HepG2 (cell line): ENCODE results near the gene BTN1A1. TPM values are rescaled to one million over a fixed set of nuclear protein-coding genes. Genes with fewer than 3 reads are reported as not detected.

Source experiments
- ATAC-seq: fragments of 200-7000 bp; cut with Tn5 transposase; 3 replicates; pipeline ENCODE4 v1.9.1; 2020; ENCODE audit warnings: mild to moderate bottlenecking, moderate library complexity
- BruUV-seq: library from RNA; stranded (reverse); fragments of 400-500 nt; replicated peaks from 2 replicates; lab custom pipeline; 2021; lab: Mats Ljungman, UMichigan
- CTCF ChIA-PET: fragments of 300-600 bp; formaldehyde crosslinking; extraction: SDS; loops from one replicate; lab custom pipeline; 2021; ENCODE audit warnings: low total read pairs, inconsistent platforms, low intra/inter-chr PET ratio; lab: Yijun Ruan, JAX
- POLR2A ChIA-PET: fragments of 350-600 bp; sonication (Branson Sonifier 250); formaldehyde crosslinking; loops from one replicate; lab custom pipeline; 2020; ENCODE audit warnings: antibody characterized with exemption, inconsistent platforms; lab: Yijun Ruan, JAX
- DNase-seq: peaks from one replicate; pipeline ENCODE4 v3.0.0-alpha.2; 2015; ENCODE audit warnings: low spot score
- FAIRE-seq: peaks from 3 replicates; lab custom pipeline; 2011; peaks lifted over from hg19 to GRCh38; lab: Jason Lieb, UNC
- H2AFZ ChIP-seq: one replicate; pipeline ENCODE4 v1.6.1; 2011; ENCODE audit warnings: low read length, inconsistent platforms
- H3K27ac ChIP-seq: fragments of 300-600 bp; 3 replicates; pipeline ENCODE4 v1.8.0; 2011; ENCODE audit warnings: mixed run types, mild to moderate bottlenecking, mixed read lengths, low read length, inconsistent platforms; ENCODE audit not compliant: insufficient read depth; ENCODE audit errors: extremely low read length
- H3K27me3 ChIP-seq, 2 experiments: fragments of 200-600 bp in 1 of 2; 2 replicates in 1 of 2; 3 replicates in 1 of 2; pipeline versions ENCODE4 v1.6.0 to v1.8.0; 2011; ENCODE audit warnings: low read length in 2 of 2, mild to moderate bottlenecking in 2 of 2, moderate library complexity in 2 of 2, inconsistent platforms in 1 of 2; ENCODE audit not compliant: insufficient read depth in 2 of 2, control insufficient read depth in 1 of 2
- H3K36me3 ChIP-seq, 2 experiments: fragments of 200-600 bp in 1 of 2; replicated peaks in 1 of 2; 2 replicates in 1 of 2; 3 replicates in 1 of 2; pipeline versions ENCODE4 v1.5.1 to v1.8.0; 2011; ENCODE audit warnings: low read length in 2 of 2, inconsistent platforms in 1 of 2; ENCODE audit not compliant: insufficient read depth in 2 of 2, control insufficient read depth in 1 of 2
- H3K4me1 ChIP-seq: 2 replicates; pipeline ENCODE4 v1.5.1; 2012; ENCODE audit warnings: low read length, inconsistent platforms; ENCODE audit not compliant: insufficient read depth
- H3K4me2 ChIP-seq: 2 replicates; pipeline ENCODE4 v1.6.0; 2011; ENCODE audit warnings: low read depth, low read length, inconsistent platforms
- H3K4me3 ChIP-seq, 3 experiments: fragments of 200-600 bp in 1 of 3; sonication (generic), shearing (Covaris generic) in 1 of 3; replicated peaks in 1 of 3; 2 replicates each; pipeline ENCODE4 v1.5.1; 2011 to 2016; ENCODE audit warnings: low read length in 3 of 3, inconsistent platforms in 2 of 3, low read depth in 2 of 3, mild to moderate bottlenecking in 2 of 3, control low read depth in 1 of 3, mixed read lengths in 1 of 3; ENCODE audit not compliant: insufficient read depth in 1 of 3
- H3K79me2 ChIP-seq: one replicate; pipeline ENCODE4 v1.6.1; 2011; ENCODE audit warnings: low read length, inconsistent platforms; ENCODE audit not compliant: insufficient read depth
- H3K9ac ChIP-seq: 2 replicates; pipeline ENCODE4 v1.6.0; 2011; ENCODE audit warnings: mild to moderate bottlenecking, low read depth, low read length, inconsistent platforms; ENCODE audit not compliant: insufficient read depth
- H3K9me3 ChIP-seq: 2 replicates; pipeline ENCODE4 v1.5.1; 2012; ENCODE audit warnings: mild to moderate bottlenecking, low read length
- H4K20me1 ChIP-seq: 2 replicates; pipeline ENCODE4 v1.6.0; 2011; ENCODE audit warnings: inconsistent platforms, mild to moderate bottlenecking, low read length, moderate library complexity; ENCODE audit not compliant: insufficient read depth
- TFE3 ChIP-seq: IDR thresholded peaks from 2 replicates; pipeline ENCODE4 v1.6.1; 2016
- ZNF550 ChIP-seq: sonication (generic); formaldehyde crosslinking; IDR thresholded peaks from 2 replicates; pipeline ENCODE4 v1.4.0; 2020; ENCODE audit warnings: mild to moderate bottlenecking, missing genetic modification reagents, borderline replicate concordance
- WGBS: methylation state at CpG from one replicate; pipeline ENCODE4 v1.1.6; 2017; ENCODE audit warnings: low lambda C conversion rate; 5-methylcytosine and 5-hydroxymethylcytosine counted together
- in situ Hi-C: cut with HindIII; loops from 2 replicates; pipeline ENCODE4 v1.10.0; 2017; ENCODE audit warnings: low pct_unique_long_range_greater_than_20kb; ENCODE audit not compliant: extremely low pct_ligation_motif_present
- intact Hi-C: fragments of 100-400 bp; cut with micrococcal nuclease; formaldehyde crosslinking; loops from one replicate; pipeline ENCODE4 v1.10.0; 2022; ENCODE audit not compliant: unreplicated experiment
- polyA plus RNA-seq, 8 experiments: library from polyadenylated mRNA; depleted of rRNA in 3 of 8; stranded (reverse) in 7 of 8; unstranded in 1 of 8; fragments of >200 nt; fragmentation: Illumina TruSeq in 4 of 8; extraction: Trizol in 4 of 8; gene quantifications; 2 replicates each; pipeline versions ENCODE4 v1.2.1 to v1.2.3, GENCODE V29; 2011 to 2016; ENCODE audit warnings: low read depth in 4 of 8, missing spikeins in 1 of 8, mixed read lengths in 1 of 8; ENCODE audit not compliant: insufficient read depth in 1 of 8
- total RNA-seq, 5 experiments: library from RNA; depleted of rRNA; stranded (reverse); fragments of >200 nt; fragmentation: Illumina TruSeq; extraction: Trizol; gene quantifications; 2 replicates each; pipeline ENCODE4 v1.2.3, GENCODE V29; 2016; ENCODE audit warnings: low read depth in 1 of 5
- TF ChIP-seq, protein P1 (sequence below), 2 experiments: sonication (generic) in 1 of 2; formaldehyde crosslinking in 1 of 2; IDR thresholded peaks; 2 replicates each; pipeline versions ENCODE4 v1.6.1 to v1.9.0; 2014 to 2022; ENCODE audit warnings: antibody characterized with exemption in 1 of 2, borderline replicate concordance in 1 of 2, inconsistent platforms in 1 of 2, low read depth in 1 of 2, missing genetic modification reagents in 1 of 2

BTN1A1 gene
- total and polyA plus RNA-seq, 2 of the 13 experiments (the other 11 are each of a cell fraction or from before 2014, with no cell fraction given): 0.04 TPM; not detected in 1

DNA sequence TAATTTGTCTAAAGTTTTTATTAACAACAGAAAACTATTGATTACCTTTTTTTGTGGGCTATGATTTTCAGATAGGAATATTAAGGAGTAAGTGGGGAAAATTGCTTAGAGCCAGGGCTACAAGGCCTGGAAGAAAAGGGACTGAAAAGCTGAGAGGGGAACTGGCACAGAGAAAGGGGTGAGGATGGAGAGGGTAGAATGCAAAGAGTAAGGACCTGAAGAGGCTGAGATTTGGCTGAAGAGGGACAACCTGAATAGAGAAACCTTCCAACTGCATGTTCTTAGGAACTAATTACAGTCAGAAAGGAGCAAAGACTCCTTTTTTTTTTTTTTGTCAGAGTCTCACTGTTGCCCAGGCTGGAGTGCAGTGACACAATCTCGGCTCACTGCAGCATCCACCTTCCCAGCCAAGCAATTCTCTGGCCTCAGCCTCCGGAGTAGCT, 25.6 kb upstream of the BTN1A1 start (continued):
- TF ChIP-seq, protein P1, sequence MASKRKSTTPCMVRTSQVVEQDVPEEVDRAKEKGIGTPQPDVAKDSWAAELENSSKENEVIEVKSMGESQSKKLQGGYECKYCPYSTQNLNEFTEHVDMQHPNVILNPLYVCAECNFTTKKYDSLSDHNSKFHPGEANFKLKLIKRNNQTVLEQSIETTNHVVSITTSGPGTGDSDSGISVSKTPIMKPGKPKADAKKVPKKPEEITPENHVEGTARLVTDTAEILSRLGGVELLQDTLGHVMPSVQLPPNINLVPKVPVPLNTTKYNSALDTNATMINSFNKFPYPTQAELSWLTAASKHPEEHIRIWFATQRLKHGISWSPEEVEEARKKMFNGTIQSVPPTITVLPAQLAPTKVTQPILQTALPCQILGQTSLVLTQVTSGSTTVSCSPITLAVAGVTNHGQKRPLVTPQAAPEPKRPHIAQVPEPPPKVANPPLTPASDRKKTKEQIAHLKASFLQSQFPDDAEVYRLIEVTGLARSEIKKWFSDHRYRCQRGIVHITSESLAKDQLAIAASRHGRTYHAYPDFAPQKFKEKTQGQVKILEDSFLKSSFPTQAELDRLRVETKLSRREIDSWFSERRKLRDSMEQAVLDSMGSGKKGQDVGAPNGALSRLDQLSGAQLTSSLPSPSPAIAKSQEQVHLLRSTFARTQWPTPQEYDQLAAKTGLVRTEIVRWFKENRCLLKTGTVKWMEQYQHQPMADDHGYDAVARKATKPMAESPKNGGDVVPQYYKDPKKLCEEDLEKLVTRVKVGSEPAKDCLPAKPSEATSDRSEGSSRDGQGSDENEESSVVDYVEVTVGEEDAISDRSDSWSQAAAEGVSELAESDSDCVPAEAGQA (IDR thresholded peaks at IDR 0.05; ENCODE audit: low read depth): no peak
- TF ChIP-seq, protein P1 (CRISPR knock-in tag; IDR thresholded peaks at IDR 0.05; ENCODE audit: borderline replicate concordance): no peak

- H3K27ac ChIP-seq: peak overlapping the region; percentile 83
- no peak for FAIRE-seq
- no peak for ATAC-seq
- H3K4me2 ChIP-seq: peak overlapping the region; percentile 98; the same call in 1 of the 2 replicates
- H2AFZ ChIP-seq: no peak overlapping the region
- in situ Hi-C loops: no loop called here
- H4K20me1 ChIP-seq: no peaks in the 10 kb centered on the region
- H3K36me3 ChIP-seq: no peaks in the 10 kb centered on the region
- H3K27me3 ChIP-seq: no peaks in the 10 kb centered on the region
- H3K9ac ChIP-seq: no peak overlapping the region
- no TSS peak for BruUV-seq
- ChIA-PET CTCF (no interaction called here), POLR2A (interaction anchor here (2.0 to 3.1 kb wide), 5 partner anchors 7 to 61 kb away, joined by 5 to 22 read pairs (median 12); partner anchors contain the start of gene HMGN4)
- no peaks in the 10 kb centered on the region for H3K79me2 ChIP-seq
- no peaks in the 10 kb centered on the region for H3K9me3 ChIP-seq
- intact Hi-C loops: loop anchor here (1.0 kb wide), 3 partner anchors 19 to 61 kb away; partner anchors contain the start of gene BTN2A1
- peaks cover 61% of the 10 kb centered on the region for H3K4me1 ChIP-seq
- no peak overlapping the region; a peak in 1 of 6 replicates for H3K4me3 ChIP-seq
- peak; percentile 31 for DNase-seq
- TF ChIP-seq TFE3 (CRISPR knock-in tag) (peak; percentile 4; the same call in 1 of the 2 replicates), ZNF550 (CRISPR knock-in tag) (no peak)
- WGBS: 92% methylated on average over 7 of the region's 7 CpGs
These were observed 24.0 kb upstream of the BTN1A1 start for GRCh38 chr6:26475823-26476729.
